SK-N-SH (cell line): ENCODE data around the gene TNRC6A. TPM values are rescaled to one million over a fixed set of nuclear protein-coding genes. Genes with fewer than 3 reads are reported as not detected.
"Not testable (repeated sequence)": the region's sequence is repeated elsewhere in the genome, so short reads cannot be mapped to it uniquely, and the experiment has no call there.

Source experiments
- CTCF ChIA-PET: fragments of 300-600, 350-600 bp; formaldehyde crosslinking; extraction: SDS; loops from one replicate; lab custom pipeline; 2021; lab: Yijun Ruan, JAX
- POLR2A ChIA-PET: fragments of 350-600 bp; sonication (Branson Sonifier 250); formaldehyde crosslinking; extraction: SDS; loops from one replicate; lab custom pipeline; 2020; ENCODE audit warnings: antibody characterized with exemption, inconsistent platforms; lab: Yijun Ruan, JAX
- DNase-seq: peaks from one replicate; pipeline ENCODE4 v3.0.0; 2012
- H2AFZ ChIP-seq: fragments of 200-600 bp; sonication (generic); 2 replicates; pipeline ENCODE4 v1.8.1; 2016; ENCODE audit warnings: antibody characterized with exemption, mild to moderate bottlenecking, low read depth
- H3F3A ChIP-seq: fragments of 200-600 bp; sonication (generic); replicated peaks from 2 replicates; pipeline ENCODE3; 2016; ENCODE audit warnings: antibody characterized with exemption, mild to moderate bottlenecking; ENCODE audit not compliant: insufficient read depth
- H3K27ac ChIP-seq, 2 experiments: fragments of 200-500 bp in 1 of 2; fragments of 200-600 bp in 1 of 2; sonication (Bioruptor generic) in 1 of 2; sonication (generic), shearing (Covaris generic) in 1 of 2; 2 replicates each; pipeline versions ENCODE4 v1.5.1 to v1.6.1; 2014 to 2016; ENCODE audit warnings: low read depth in 2 of 2, inconsistent platforms in 1 of 2, low read length in 1 of 2, mild to moderate bottlenecking in 1 of 2, mixed read lengths in 1 of 2
- H3K27me3 ChIP-seq: fragments of 200-600 bp; sonication (generic), shearing (Covaris generic); 2 replicates; pipeline ENCODE4 v1.6.1; 2016; ENCODE audit warnings: mixed run types; ENCODE audit not compliant: insufficient read depth
- H3K36me3 ChIP-seq, 2 experiments: fragments of 200-500 bp in 1 of 2; fragments of 200-600 bp in 1 of 2; sonication (Bioruptor generic) in 1 of 2; sonication (generic) in 1 of 2; replicated peaks in 1 of 2; 2 replicates each; pipeline versions ENCODE3 to v1.5.1; 2014 to 2016; ENCODE audit warnings: low read length in 1 of 2, mild to moderate bottlenecking in 1 of 2; ENCODE audit not compliant: insufficient read depth in 2 of 2, control insufficient read depth in 1 of 2
- H3K4me1 ChIP-seq, 2 experiments: fragments of 200-500 bp in 1 of 2; fragments of 200-600 bp in 1 of 2; sonication (Bioruptor generic) in 1 of 2; sonication (generic), shearing (Covaris generic) in 1 of 2; 2 replicates each; pipeline versions ENCODE4 v1.5.1 to v1.6.1; 2014 to 2016; ENCODE audit warnings: low read depth in 1 of 2, low read length in 1 of 2, mixed run types in 1 of 2; ENCODE audit not compliant: insufficient read depth in 2 of 2, control insufficient read depth in 1 of 2
- H3K4me2 ChIP-seq: fragments of 200-600 bp; sonication (generic), shearing (Covaris generic); 2 replicates; pipeline ENCODE4 v1.6.1; 2017; ENCODE audit warnings: mixed run types
- H3K4me3 ChIP-seq, 2 experiments: fragments of 200-500 bp in 1 of 2; fragments of 200-600 bp in 1 of 2; sonication (Bioruptor generic) in 1 of 2; sonication (generic), shearing (Covaris generic) in 1 of 2; 2 replicates each; pipeline versions ENCODE4 v1.5.1 to v1.8.1; 2014 to 2016; ENCODE audit warnings: low read depth in 2 of 2, inconsistent platforms in 1 of 2, low read length in 1 of 2, mild to moderate bottlenecking in 1 of 2, mixed read lengths in 1 of 2, moderate library complexity in 1 of 2
- H3K79me2 ChIP-seq: fragments of 200-600 bp; sonication (generic); 2 replicates; pipeline ENCODE4 v1.8.1; 2017; ENCODE audit warnings: mild to moderate bottlenecking; ENCODE audit not compliant: insufficient read depth
- H3K9ac ChIP-seq: fragments of 200-600 bp; sonication (generic); 2 replicates; pipeline ENCODE4 v1.6.1; 2017; ENCODE audit warnings: mixed run types
- H3K9me2 ChIP-seq: fragments of 200-600 bp; sonication (generic); 2 replicates; pipeline ENCODE4 v1.6.1; 2017; ENCODE audit warnings: mixed run types
- H3K9me3 ChIP-seq: fragments of 200-600 bp; sonication (generic); 2 replicates; pipeline ENCODE4 v1.6.1; 2017; ENCODE audit warnings: mixed run types, mild to moderate bottlenecking, moderate library complexity
- H4K20me1 ChIP-seq: fragments of 200-600 bp; sonication (generic); 2 replicates; pipeline ENCODE4 v1.6.1; 2017; ENCODE audit warnings: mild to moderate bottlenecking, mixed run types; ENCODE audit not compliant: insufficient read depth
- FOSL2 ChIP-seq: IDR thresholded peaks from 2 replicates; pipeline ENCODE4 v1.4.0; 2012; ENCODE audit warnings: low read depth, mild to moderate bottlenecking, moderate library complexity, borderline replicate concordance
- FOXM1 ChIP-seq: IDR thresholded peaks from 2 replicates; pipeline ENCODE4 v1.4.0; 2012; ENCODE audit warnings: low read depth, mild to moderate bottlenecking
- NFIC ChIP-seq: IDR thresholded peaks from 2 replicates; pipeline ENCODE4 v1.4.0; 2012; ENCODE audit warnings: borderline replicate concordance
- NRF1 ChIP-seq: IDR thresholded peaks from 2 replicates; pipeline ENCODE4 v1.6.1; 2012; ENCODE audit warnings: low read depth, mild to moderate bottlenecking, low read length
- RXRA ChIP-seq: IDR thresholded peaks from 2 replicates; pipeline ENCODE4 v1.4.0; 2012; ENCODE audit warnings: low read depth, mild to moderate bottlenecking, borderline replicate concordance
- SIN3A ChIP-seq: IDR thresholded peaks from 2 replicates; pipeline ENCODE4 v1.6.1; 2012; ENCODE audit warnings: low read depth, mild to moderate bottlenecking, low read length, moderate library complexity, borderline replicate concordance
- TAF1 ChIP-seq: IDR thresholded peaks from 2 replicates; pipeline ENCODE4 v1.6.1; 2012; ENCODE audit warnings: low read depth, mild to moderate bottlenecking, low read length, moderate library complexity, borderline replicate concordance
- YY1 ChIP-seq: IDR thresholded peaks from 2 replicates; pipeline ENCODE4 v1.4.0; 2012; ENCODE audit warnings: low read depth, mild to moderate bottlenecking
- WGBS: methylation state at CpG from one replicate; pipeline ENCODE4 v1.1.6; 2017; ENCODE audit warnings: low lambda C conversion rate; 5-methylcytosine and 5-hydroxymethylcytosine counted together
- polyA plus RNA-seq, 3 experiments: library from polyadenylated mRNA; depleted of rRNA; stranded (reverse); fragments of >200 nt; gene quantifications; 2 replicates each; pipeline ENCODE4 v1.2.3, GENCODE V29; 2012
- TF ChIP-seq, protein P1 (sequence below): IDR thresholded peaks from 2 replicates; pipeline ENCODE4; 2012
- TF ChIP-seq, protein P2 (sequence below): fragments of 150-350 bp; IDR thresholded peaks from 2 replicates; pipeline ENCODE4 v1.6.1; 2016; ENCODE audit warnings: mild to moderate bottlenecking, low read depth, low read length

The TNRC6A gene
- polyA plus RNA-seq, 1 of the 3 experiments (the other 2 are of a cell fraction): 32.5 TPM

DNA sequence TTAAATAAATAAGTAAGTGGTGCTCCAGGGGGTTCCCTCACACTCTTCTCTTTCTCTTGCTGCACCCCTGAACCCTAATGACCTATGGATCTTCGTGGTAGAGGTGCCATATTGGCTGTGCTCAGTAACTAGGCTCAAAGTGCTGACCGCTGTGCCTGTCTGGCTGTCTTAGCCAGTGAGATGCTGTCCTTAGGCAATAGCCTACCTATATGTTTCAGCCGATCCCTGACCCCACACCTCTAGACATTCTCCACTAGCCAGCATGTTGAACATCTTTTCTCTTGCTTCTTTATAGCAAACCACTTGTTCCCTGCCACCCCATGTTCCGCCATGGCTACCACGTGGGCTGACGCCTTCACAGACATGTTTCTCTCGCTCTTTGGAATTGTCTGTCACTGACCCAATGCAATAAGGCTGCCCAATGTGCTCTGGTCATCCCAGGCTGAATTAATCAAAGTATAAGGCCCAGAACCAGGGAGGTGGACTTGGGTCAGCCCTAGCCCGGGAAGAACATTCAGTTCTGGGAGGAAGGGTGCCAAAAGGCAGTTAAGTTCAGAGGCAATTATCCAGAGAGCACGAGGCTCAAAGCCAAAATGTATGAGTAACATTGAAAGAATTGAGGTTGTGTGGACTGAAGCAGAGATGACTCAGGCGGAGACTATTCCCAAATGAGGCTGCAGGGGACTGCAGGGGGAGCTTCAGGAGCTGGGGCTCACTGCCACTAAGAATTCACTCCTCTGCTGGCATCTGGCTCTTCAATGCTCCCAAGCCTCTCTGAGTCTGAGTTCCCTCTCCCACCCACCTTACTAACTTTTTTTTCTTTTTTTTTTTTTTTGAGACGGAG lies 28.7 kb upstream of the TNRC6A start (continued):
- TF ChIP-seq, protein P1, sequence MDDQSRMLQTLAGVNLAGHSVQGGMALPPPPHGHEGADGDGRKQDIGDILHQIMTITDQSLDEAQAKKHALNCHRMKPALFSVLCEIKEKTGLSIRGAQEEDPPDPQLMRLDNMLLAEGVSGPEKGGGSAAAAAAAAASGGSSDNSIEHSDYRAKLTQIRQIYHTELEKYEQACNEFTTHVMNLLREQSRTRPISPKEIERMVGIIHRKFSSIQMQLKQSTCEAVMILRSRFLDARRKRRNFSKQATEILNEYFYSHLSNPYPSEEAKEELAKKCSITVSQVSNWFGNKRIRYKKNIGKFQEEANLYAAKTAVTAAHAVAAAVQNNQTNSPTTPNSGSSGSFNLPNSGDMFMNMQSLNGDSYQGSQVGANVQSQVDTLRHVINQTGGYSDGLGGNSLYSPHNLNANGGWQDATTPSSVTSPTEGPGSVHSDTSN: peak; percentile 81
- TF ChIP-seq FOSL2: peak; percentile 99
- TF ChIP-seq YY1: no peak
- peak; percentile 88 for TF ChIP-seq FOXM1
- no peak for TF ChIP-seq NRF1
- TF ChIP-seq, protein P2, sequence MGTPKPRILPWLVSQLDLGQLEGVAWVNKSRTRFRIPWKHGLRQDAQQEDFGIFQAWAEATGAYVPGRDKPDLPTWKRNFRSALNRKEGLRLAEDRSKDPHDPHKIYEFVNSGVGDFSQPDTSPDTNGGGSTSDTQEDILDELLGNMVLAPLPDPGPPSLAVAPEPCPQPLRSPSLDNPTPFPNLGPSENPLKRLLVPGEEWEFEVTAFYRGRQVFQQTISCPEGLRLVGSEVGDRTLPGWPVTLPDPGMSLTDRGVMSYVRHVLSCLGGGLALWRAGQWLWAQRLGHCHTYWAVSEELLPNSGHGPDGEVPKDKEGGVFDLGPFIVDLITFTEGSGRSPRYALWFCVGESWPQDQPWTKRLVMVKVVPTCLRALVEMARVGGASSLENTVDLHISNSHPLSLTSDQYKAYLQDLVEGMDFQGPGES: no peak
- TF ChIP-seq, all 33 proteins: peak for 17

DNA sequence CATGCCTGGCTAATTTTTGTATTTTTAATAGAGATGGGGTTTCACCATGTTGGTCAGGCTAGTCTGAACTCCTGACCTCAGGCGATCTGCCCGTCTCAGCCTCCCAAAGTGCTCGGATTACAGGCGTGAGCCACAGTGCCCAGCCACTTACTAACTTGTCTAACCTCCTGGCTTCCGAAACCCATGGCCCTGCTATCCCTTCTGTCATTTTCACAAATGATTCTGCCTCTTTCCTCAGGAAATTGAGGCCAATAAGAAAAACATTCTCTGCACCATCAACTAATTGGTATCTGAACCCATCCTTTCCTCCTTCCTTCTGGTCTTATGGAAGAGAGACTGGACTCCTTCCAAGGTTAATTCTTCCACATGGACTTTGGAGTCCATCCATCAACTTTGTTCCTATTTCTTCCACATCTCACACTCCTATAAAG lies 27.9 kb upstream of the TNRC6A start:
- Histone ChIP-seq H3K4me3 (peak overlapping the region in 1 of 2 experiments; percentile 14; a peak in 1 of 4 replicates), H2AFZ (peak overlapping the region; percentile 72), H3K36me3 (no peaks in the 10 kb centered on the region), H3K4me2 (peak overlapping the region; percentile 45), H3K9me2 (no peaks in the 10 kb centered on the region), H3K79me2 (no peaks in the 10 kb centered on the region; the same call in 1 of the 2 replicates), H3K27ac (peak overlapping the region; percentile 50 to 88; a peak in 3 of 4 replicates), H4K20me1 (no peaks in the 10 kb centered on the region), H3K27me3 (no peaks in the 10 kb centered on the region), H3K9me3 (no peaks in the 10 kb centered on the region), H3K9ac (peak overlapping the region; percentile 43; the same call in 1 of the 2 replicates), H3K4me1 (peaks cover 0 to 11% of the 10 kb centered on the region in 2 experiments; a peak in 2 of 4 replicates), H3F3A (peaks cover 19% of the 10 kb centered on the region)
- CTCF ChIA-PET: no interaction called here
- peak; percentile 31; the same call in 1 of the 2 replicates for TF ChIP-seq RXRA
- peak; percentile 60 for TF ChIP-seq NFIC
- no peak for TF ChIP-seq TAF1
- TF ChIP-seq SIN3A: no peak
- no peak for DNase-seq
- POLR2A ChIA-PET: no interaction called here
- 12% methylated on average over 5 of the region's 5 CpGs for WGBS

DNA sequence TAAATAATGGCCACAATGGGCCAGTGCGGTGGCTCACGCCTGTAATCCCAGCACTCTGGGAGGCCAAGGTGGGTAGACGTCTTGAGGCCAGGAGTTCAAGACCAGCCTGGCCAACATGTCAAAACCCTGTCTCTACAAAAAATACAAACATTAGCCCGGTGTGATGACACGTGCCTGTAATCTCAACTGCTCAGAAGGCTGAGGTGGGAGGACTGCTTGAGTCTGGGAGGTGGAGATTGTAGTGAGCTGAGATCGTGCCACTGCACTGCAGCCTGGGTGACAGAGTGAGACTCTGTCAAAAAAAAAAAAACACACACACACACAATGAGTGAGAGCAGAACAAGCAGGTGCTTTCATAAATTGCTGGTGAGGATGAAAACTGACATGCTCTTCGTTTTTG lies 21.7 kb upstream of the TNRC6A start:
- H3K9ac ChIP-seq, H3K9me3 ChIP-seq, H3K27me3 ChIP-seq, POLR2A ChIA-PET, H3K9me2 ChIP-seq, H3K4me1 ChIP-seq, H3K36me3 ChIP-seq, H2AFZ ChIP-seq, DNase-seq, H3K4me3 ChIP-seq, H4K20me1 ChIP-seq, H3K27ac ChIP-seq, H3K4me2 ChIP-seq, H3K79me2 ChIP-seq: not testable (repeated sequence)
- CTCF ChIA-PET: interaction anchor here (1.0 kb wide), 1 partner anchor 8 kb away, joined by 3 read pairs; no protein-coding TSS in a partner anchor
- peaks cover 13% of the 10 kb centered on the region for H3F3A ChIP-seq
- WGBS: 91% methylated on average over 7 of the region's 7 CpGs
